Right lobe of liver (tissue), 4 donors: ENCODE data around the gene NKX2-3.

Experiments used
- CTCF ChIP-seq, 4 donors: fragments of 200-600 bp in 3 of 4; fragments of 450-650 bp in 1 of 4; IDR thresholded peaks; one replicate each; pipeline versions ENCODE4 v1.5.1 to v1.8.0; 2016 to 2022; ENCODE audit warnings: antibody characterized with exemption in 4 of 4, mild to moderate bottlenecking in 2 of 4
- POLR2A ChIP-seq: fragments of 450-650 bp; IDR thresholded peaks from one replicate; pipeline ENCODE4 v1.6.1; 2017; ENCODE audit warnings: antibody characterized with exemption, mild to moderate bottlenecking
- donor health status: DM: no; HTN: no; CAD: no.
- donor health status: DM: no; HTN: no; CAD: no.
- donor health status: DM: no; HTN: yes; CAD: no.

- TF ChIP-seq CTCF (IDR thresholded peaks at IDR 0.05): no peak
- no peak for TF ChIP-seq POLR2A
These were observed 29.9 kb downstream of the NKX2-3 start for GRCh38 chr10:99562631-99563030.
